ENCODE results near the gene SLC19A1.

SLC19A1 gene

DNA sequence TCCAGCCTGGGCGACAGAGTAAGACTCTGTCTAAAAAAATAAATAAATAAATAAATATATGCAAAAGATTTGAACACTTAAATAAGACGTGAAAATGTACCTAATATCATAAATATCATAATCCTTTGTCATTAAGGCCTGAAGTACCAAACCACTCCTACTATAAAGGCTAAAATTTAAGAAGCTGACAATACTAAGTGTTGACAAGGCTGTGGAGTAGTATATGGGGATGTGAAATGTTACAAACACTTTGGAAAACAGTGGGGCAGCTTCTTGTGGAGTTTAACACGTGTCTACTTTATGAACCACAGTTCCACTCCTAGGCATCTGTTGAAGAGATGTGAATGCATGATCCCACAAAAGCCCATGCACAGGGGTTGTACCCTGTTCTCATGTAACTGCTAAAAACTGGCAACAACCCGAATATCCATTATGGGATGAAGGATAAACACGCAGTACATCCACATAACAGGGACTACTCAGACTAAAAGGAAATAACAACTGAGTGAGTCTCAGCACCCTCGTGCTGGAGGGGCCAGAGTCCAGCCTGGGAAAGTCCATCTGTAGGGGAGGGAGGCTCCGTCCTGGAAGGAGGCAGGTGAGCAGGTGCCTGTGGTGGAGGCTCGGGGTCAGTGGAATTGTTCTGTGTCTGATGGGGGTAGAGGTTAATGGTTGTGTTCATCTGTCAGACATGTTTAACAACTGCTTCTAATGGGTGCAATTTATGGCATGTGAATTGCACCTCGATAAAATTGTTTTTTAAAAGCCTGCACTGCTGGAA lies 6.7 kb upstream of the SLC19A1 start:
- in situ Hi-C loops (cut with MboI; ENCODE audit: low sequenced_read_pairs) = no loop called here

DNA sequence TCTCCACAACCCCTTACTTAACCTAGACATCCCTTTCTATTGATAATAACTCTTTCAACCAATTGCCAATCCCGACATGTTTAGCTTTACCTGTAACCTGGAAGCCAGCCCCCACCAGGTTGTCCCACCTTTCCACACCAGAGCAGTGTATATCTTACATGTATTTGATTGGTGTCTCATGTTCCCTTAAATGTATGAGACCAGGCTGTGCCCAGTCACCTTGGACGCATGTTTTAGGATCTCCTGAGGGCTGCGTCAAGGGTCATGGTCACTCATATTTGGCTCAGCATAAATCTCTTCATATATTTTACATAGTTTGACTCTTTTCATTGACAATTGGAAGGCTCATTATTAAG lies 5.3 kb upstream of the SLC19A1 start:
- in situ Hi-C loops (cut with MboI; ENCODE audit: low sequenced_read_pairs) = no loop called here

DNA sequence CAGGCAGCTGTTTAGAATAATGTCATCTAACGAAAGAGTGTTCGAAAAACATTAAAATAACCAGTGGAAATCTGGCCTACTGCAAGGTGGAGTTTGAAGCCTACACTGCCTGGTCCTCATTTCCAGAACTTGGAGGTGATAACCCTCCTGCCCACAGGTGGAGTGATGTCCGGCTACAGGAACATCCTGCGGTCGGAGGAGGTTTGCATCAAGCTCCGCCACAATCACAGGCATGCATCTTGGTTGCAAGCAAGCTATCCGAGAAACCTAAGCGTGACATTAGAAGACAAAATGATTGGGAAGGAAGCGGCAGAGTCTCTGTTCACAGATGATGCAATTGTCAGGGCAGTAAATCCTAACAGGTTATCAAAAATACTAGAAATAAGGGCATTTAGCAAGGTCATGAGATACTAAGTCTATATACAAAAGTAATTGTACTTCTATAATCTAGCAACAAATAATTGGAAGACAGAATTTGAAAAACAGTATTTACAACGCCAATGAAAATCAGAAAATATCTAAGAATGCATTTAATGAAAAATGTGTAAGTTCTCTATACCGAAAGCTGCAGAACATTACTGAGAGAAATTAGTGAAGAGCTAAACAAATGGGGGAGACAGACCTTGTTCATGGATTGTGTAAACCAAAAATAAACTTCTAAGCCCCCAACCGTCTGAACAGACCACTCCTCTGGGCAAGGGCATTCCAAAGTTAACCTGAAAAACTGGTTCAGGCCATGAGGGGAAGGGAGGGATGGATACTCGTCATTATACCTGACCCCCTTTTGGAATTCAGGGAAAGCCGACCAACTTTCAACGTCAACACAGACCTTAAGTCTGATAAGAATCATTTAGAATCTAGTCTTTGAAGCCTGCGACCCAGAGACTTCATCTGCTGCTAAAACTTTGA lies 4.7 kb upstream of the SLC19A1 start:
- in situ Hi-C loops (cut with MboI; ENCODE audit: low sequenced_read_pairs) = no loop called here

DNA sequence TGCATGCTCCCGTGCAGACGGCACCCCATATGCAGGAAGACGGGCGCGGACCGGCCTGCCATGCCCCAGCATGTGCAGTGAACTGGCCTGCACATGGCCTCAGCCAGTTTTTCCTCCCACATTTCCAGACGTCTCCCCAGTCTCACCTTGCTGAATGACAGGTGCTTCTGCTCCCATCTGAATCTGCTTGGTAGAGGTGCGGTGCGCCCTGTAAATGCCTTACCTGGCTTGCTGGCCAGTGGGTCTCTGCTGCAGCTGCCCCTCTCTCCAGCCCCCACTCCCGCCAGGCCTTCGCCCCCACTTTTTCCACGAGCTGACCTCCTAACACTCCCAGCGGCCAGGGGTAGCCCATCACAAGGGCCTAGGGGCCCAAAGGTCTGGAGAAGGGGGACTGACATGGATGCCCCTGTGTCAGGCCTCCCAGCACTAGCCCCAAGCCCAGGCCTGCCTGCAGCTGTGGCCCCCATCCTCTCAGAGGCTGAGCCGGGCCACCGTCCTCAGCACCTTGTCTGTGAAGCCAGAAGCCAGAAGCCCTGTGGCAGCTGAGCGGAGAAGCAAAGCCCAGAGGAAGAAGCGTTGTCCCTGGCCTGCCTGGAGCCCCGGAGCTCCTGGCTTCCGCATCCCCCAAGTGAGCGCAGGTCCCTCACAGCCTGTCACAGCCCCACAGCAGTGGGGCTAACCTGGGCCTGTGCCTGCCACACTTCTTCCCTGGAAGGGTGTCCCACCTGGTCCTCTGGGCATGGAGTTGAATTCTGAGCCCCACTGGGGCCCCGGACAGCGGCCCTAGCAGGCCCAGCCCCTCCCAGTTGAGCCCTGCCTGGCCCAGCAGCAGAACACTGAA lies 3.7 kb upstream of the SLC19A1 start:
- in situ Hi-C loops (cut with MboI; ENCODE audit: low sequenced_read_pairs) = no loop called here

DNA sequence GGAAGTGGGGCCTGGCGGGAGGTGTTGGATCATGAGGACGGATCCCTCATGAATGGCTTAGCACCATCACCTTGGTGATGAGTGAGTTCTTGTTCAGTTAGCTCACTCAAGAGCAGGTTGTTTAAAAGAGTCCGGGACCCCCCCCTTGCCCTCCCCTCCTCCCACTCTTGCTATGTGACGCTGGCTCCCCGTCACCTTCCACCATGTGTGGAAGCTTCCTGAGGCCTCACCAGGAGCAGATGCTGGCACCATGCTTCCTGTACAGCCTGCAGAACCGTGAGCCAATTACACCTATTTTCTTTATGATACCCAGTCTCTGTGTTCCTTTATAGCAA lies 3.0 kb upstream of the SLC19A1 start:
- in situ Hi-C loops (cut with MboI; ENCODE audit: low sequenced_read_pairs) = no loop called here

DNA sequence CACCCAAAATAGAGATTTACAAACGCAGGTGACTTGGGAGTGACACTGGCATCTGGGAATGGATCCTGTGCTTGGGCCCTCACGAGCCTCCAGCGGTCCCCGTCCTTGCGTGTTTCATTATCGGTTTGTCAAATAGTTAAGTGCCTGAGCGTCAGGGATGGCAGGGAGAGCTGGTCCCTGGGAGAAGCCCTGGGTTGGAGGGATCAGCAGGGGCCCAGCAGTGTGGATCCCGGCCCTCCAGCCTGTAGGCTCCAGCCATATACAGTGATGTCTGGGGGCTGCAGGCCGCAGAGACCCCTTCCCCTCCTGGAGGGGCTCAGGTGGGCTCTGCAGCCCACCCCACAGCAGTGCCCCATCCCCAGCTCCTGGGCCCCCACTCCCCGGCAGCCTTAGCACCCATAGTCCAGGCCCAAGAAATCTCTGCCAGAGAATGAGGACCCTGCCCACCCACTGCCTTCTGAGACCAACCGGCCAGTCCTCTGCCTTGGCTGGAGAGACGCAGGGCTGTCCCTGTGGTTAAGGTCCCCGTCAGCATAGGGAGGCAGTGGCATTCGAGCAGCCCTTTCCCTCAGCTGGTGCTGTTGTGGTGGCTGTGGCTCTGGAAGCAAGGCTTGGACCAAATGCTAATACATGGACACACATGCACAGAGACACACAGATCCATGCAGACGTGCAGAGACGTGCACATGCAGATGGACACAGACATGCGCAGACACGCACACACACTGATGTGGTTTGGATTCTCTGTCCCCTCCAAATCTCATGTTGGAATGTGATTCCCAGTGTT lies 2.4 kb upstream of the SLC19A1 start:
- in situ Hi-C loops (cut with MboI; ENCODE audit: low sequenced_read_pairs) = no loop called here

DNA sequence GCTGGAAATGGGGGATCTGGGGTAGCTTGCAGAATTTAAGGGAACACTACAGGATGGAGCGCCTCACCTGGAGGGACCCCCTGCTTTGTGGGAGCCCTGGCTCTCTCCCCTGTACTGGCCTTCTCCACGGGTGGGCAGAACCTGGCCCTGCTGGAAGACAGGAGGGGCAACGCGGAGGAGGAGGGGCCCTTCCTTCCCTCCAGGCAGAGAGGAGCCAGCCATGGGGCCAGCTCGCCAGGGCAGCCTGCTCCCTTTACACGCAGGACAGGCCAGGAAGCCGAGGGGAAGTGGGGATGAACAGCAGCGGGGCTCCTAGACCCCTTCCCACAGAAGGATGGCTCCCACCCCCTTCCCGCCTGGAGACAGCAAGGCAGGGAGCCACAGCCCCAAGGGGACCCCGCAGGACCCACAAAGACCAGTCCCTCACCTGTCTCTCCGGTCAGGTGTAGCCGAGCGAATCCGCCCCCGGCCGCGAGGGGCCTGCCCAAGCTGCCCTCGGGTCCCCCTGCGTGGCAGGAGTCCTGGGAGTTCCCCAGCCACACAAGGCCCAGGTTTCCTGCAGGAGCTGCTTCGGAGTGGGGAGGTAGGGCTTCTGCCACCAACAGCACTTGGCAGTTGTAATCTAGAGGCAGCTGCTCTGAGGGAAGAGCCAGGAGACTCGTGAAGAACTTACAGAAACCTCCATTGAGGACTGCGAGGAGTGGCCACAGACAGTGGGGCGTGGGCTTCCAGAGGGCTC lies 1.6 kb upstream of the SLC19A1 start:
- in situ Hi-C loops (cut with MboI; ENCODE audit: low sequenced_read_pairs) = no loop called here

DNA sequence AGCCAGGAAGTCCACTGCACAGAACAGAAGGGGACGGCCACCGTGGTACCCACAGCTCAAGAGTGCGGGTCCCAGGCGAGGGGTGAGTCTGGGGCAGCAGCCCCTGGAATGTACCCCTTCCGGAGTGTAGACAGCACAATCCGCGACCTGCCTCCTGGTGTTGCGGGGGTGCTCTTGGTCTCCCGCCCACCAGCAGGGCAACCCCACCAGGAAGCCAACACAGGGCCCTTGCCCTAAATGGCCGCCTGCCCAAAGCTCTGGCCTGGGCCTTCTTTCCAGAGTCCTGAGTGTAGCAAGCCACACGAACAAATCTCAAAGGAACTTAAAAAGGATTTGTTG lies 1.1 kb upstream of the SLC19A1 start:
- in situ Hi-C loops (cut with MboI; ENCODE audit: low sequenced_read_pairs) = no loop called here

DNA sequence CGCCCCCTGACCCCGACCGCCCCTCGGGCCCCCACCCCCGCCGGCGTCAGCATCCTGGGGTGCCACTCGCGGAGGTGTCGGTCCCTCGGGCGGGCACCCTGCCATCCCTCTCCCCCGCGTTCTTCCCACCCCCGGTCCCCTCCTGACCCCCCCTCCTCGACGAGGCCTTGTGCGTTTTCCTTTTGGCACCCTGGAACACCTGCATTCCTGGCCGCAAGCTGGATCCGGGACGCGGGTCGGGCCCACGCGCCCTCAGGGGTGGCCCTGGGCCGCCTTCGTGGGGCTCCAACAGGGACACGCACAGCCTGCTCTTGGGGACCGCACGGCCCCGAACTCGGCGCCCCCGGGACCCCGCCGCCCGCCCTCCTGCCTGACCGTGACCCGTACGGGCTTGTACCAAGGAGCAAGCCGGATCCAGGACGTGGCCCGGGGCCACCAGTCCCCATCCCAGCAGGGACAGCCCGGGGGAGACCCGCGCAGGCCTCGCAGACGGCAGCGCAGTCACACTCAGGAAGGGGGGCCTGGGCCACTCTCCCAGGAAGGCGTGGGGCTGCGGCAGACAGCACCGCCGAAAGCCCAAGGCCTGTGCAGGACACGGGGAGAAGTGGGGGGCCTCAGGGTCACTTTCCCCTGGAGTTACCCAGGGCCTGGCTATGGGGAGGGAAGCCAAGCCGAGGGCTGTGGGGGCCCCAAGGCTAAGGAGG lies 579 bp upstream of the SLC19A1 start:
- in situ Hi-C loops (cut with MboI; ENCODE audit: low sequenced_read_pairs) = no loop called here

DNA sequence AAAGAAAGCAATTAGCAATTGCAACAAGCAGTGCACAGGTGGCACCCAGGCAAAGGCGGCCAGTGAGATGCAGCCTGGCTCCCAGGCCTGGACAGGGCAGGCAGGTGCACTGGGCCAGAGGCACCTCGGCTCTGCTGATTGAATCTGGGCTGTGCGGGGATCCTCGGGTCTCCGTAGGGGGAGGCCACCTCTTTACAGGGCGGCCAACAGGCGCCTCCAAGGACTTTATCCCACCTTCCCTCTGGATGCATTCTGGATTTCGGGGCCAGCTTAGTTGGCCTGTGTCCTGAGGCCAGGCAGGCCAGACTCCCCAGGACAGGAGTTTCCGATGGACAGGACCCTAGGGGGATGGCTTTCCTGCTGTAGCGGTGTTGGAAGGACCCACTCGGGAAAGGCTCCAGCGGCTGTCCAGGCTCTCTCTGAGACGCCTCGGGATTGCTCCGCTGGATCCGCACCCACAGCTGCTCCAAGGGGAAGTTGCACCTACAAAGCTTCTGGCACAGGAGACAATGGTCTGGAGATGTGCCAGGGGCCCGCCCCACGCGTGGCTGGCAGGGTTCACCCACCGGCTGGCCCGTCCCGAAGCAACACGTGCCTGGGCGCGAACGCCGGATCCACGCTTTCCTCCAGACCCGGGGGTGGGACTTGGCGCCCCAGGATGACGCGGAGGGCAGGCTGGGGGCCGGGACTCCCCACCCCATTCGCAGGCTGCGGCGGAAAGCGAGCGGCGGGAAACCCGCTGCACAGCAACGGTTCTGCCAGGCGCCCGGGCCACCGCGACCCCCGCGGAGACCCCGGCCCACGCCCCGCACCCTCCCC lies 810 bp downstream of the SLC19A1 start:
- in situ Hi-C loops (cut with MboI; ENCODE audit: low sequenced_read_pairs) = no loop called here

DNA sequence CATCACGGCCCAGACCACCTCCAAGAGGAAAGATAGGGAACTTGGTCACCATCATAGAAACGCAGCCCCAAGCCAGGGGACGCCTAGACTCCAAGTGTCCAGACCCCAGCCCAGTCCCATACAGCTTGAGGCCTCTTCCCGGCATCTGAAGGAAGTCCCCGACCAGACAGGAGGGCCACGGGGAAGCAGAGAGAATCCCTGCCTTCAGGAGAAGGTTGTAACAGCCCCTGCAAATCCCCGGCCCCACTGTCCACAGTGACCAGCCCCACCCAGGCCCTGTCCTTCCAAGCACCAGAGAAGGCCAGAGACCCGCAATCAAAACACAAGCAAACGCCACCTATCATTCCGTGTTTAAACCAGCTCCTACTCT lies 1.7 kb downstream of the SLC19A1 start:
- in situ Hi-C loops (cut with MboI; ENCODE audit: low sequenced_read_pairs) = no loop called here

DNA sequence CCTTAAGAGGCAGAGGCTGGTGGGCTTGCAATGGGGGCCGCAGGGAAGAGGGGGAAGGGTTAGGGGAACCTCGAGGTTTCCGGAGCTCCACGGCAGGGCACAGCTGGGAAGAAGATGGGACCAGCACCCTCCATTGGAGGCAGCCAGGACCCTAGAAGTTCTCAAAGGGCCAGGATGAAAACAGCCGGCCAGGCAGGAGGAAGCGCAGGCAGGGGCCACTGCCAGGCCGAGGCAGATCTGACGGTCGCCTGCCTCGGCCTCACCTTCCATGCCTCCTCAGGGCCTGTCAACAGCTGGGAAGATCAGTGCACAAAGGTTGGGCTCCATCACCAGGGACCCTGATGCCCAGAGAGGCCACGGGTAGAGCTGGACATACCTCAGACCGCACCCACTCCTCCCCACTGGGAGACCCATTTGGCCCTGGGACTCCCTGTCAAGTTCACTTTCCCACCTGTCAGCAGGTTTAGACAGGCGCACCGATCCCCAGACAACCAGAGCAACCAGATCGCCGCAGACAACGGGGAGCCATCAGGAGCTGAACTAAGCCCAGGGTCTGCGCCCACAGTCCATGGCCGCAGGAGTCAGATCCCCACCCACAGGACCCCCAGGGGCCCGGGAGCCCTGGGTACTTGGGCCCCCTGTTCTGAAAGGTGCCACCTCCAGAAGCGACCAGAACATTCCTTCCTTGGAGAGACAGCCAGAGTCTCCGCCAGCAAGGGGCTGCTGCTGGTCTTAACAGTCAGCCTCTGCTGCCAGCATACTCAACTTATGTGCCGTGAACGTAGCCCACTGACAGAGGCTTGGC lies 2.2 kb downstream of the SLC19A1 start:
- in situ Hi-C loops (cut with MboI; ENCODE audit: low sequenced_read_pairs) = no loop called here

DNA sequence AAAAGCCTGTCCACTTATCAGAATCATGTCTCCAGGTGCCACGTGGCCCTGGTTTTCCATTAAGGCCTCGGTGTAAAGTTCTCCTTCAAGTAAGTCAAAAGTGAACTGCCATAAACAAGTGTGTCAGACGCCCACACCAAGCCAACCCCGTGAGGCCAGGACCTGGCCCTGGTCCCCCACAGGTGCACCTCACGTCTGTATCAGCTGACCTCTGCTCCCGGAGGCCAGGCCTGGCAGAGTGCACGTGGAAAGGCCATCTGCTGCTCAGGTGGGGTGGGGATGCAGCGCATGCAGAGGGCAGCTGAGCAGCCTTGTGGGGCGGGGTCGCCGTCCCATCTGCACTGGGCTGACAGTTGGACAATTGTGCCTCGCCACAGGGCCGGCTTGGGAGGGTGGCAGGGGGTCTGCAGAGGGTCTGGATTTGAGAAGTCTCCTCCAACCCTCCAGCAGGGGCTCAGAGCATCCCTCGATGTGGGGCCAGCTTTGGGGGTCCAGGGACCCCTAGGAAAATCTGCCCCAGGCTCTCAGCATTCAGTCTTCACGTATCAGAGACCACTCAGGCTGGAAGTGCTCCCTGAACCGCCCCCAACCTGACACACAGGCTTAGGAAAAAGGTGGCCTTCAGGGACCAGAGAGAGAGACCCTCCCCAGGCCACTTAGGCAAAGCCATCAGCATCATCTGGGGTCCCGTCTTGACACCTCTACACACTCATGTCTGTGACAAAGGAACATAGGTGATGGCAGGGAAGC lies 3.0 kb downstream of the SLC19A1 start:
- in situ Hi-C loops (cut with MboI; ENCODE audit: low sequenced_read_pairs) = no loop called here

DNA sequence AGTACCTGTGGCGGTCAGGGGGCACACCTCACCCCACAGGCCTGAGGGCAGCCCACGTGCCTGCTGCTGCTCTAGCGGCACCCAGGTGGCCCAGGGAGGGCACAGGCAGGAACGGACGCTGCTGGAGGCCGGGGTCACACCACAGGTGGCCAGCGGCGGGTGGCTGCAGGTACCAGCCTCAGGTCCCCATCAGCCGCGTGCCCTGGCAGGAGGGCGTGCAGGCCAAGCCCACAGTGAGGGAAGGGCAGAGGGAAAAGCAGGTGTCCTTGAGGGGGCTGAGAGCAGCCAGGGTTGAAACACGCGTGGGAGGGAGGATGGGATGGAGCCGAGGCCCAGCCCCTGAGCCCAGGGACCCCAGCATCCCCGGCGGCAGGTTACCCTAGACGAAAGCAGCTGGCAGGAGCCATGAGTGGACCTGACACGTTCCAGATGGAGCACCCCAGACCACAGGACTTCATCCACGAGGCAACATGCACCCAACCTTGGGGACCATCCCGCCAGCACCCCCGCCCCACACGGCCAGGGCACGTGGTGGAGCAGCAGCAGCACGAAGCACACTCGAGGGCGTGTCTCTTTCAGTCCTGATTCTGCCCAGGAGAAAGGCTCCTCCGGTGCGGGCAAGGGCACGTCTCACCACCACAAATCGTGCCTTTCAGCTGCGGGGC lies 3.7 kb downstream of the SLC19A1 start:
- in situ Hi-C loops (cut with MboI; ENCODE audit: low sequenced_read_pairs) = no loop called here

DNA sequence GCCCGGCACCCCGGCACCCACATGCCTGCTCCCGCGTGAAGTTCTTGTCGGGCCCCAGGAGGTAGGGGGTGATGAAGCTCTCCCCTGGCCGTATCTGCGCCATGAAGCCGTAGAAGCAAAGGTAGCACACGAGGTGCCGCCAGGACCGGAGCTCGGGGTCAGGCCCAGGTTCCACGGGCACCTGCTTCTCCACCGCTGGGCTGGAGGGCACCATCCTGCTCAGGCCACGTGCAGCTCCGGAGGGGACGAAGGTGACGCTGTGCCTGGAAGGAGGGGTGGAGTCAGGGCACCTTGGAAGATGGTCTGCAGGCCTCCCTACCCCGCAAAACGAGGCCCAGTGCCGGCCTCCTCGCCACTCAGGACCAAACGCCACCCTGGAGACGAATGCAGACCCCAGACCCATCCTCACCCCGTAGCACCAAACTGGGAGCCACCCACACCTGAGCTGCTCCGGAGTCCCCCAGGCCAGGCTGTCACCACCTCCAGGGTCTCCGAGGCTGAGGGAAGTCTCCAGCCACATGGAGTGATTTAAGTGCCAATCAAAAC lies 4.4 kb downstream of the SLC19A1 start:
- in situ Hi-C loops (cut with MboI; ENCODE audit: low sequenced_read_pairs) = no loop called here

DNA sequence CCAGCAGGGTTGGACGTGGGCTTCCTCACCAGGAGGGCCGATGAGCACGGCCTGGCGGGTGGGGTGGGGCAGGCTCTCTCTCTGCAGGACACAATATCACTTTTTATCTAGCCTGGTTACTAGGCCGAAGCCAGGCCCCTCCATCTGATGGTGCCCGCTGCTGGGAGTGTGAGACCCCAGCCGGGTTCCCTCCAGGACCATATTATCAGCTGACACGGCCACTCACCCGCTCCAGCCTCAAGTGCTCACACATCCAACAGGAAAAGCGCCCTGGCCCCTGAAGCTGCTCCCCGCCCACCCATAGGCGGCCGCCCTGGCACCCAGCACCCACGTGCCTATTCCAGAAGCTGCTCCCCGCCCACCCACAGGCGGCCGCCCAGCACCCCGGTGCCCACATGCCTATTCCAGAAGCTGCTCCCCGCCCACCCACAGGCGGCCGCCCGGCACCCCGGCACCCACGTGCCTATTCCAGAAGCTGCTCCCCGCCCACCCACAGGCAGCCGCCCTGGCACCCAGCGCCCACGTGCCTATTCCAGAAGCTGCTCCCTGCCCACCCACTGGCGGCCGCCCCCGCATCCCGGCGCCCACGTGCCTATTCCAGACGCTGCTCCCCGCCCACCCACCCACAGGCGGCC lies 5.0 kb downstream of the SLC19A1 start:
- in situ Hi-C loops (cut with MboI; ENCODE audit: low sequenced_read_pairs) = no loop called here
